NT2/D1 (cell line): ENCODE data around the gene ALDH4A1.

Experiments
- SUZ12 ChIP-seq: IDR thresholded peaks from 2 replicates; pipeline ENCODE4 v1.6.1; 2011; ENCODE audit not compliant: insufficient read length, insufficient read depth; ENCODE audit errors: extremely low read depth
- YY1 ChIP-seq: IDR thresholded peaks from 2 replicates; pipeline ENCODE4 v1.6.1; 2011; ENCODE audit not compliant: insufficient read length, insufficient read depth
- ZNF274 ChIP-seq: IDR thresholded peaks from 2 replicates; pipeline ENCODE4 v1.6.1; 2011; ENCODE audit warnings: mild to moderate bottlenecking, low read depth, low read length

DNA sequence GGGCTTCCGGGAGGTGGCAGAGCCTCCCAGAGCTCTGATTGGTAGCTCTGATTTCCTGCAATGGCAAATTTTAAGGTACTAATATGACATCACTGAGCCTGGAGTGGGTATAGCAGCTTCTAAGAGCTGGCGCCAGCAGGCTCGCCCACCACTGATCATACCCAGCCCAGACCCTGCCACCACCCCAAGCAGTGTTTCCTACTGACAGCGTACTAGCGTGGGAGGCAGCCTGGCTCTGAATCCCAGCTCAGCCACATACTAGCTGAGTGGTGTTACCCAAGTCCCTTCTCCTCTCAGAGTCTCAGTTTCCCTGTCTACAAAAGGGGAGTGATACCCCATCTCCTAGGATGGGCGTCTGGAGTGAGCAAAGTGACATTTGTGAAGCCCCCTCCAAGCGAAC, 13.0 kb upstream of the ALDH4A1 start:
- TF ChIP-seq ZNF274 (no peak), YY1 (no peak), SUZ12 (no peak)
